UCSD-AML1 (cell line): ENCODE data around the gene PRELID1.
A peak's percentile ranks its signal among the peaks of the same experiment; 100 is the strongest.
"Not testable (repeated sequence)": the region's sequence is repeated elsewhere in the genome, so short reads cannot be mapped to it uniquely, and the experiment has no call there.

Experiments
- DNase-seq: peaks from one replicate; lab custom pipeline; 2025; ENCODE audit not compliant: unreplicated experiment; lab: John Stamatoyannopoulos, UW

PRELID1 gene

GRCh38 chr5:177299697-177300096, 3.9 kb upstream of the PRELID1 start:
- no peak for DNase-seq

- DNase-seq, result peak; percentile 88
Measured at GRCh38 chr5:177300236-177300880, 3.2 kb upstream of the PRELID1 start.

GRCh38 chr5:177300951-177301350, 2.6 kb upstream of the PRELID1 start:
- no peak for DNase-seq

GRCh38 chr5:177301503-177302165, 2.0 kb upstream of the PRELID1 start:
- DNase-seq, result no peak

- peak; percentile 59 for DNase-seq
Measured at GRCh38 chr5:177302354-177303110, 1.1 kb upstream of the PRELID1 start.

GRCh38 chr5:177303925-177304391, 359 bp downstream of the PRELID1 start:
- no peak for DNase-seq

- peak; percentile 41 for DNase-seq
Measured at GRCh38 chr5:177304392-177305119, 957 bp downstream of the PRELID1 start.

- not testable (repeated sequence) for DNase-seq
Measured at GRCh38 chr5:177306103-177306640, 2.6 kb downstream of the PRELID1 start.

GRCh38 chr5:177306674-177307543, 3.3 kb downstream of the PRELID1 start:
- peak; percentile 77 for DNase-seq

- DNase-seq, result peak; percentile 71
Measured at GRCh38 chr5:177307544-177308363, 4.2 kb downstream of the PRELID1 start.

- no peak for DNase-seq
Measured at GRCh38 chr5:177308740-177309139, 5.1 kb downstream of the PRELID1 start.

- peak; percentile 66 for DNase-seq
Measured at GRCh38 chr5:177309351-177310191, 6.0 kb downstream of the PRELID1 start.

- no peak for DNase-seq
Measured at GRCh38 chr5:177310332-177310731, 6.7 kb downstream of the PRELID1 start.

- peak; percentile 63 for DNase-seq
Measured at GRCh38 chr5:177310757-177311391, 7.3 kb downstream of the PRELID1 start.

GRCh38 chr5:177311392-177311722, 7.8 kb downstream of the PRELID1 start:
- DNase-seq, result no peak

GRCh38 chr5:177311723-177312648, 8.4 kb downstream of the PRELID1 start, which contains the start of gene MXD3:
MXD3 (minus strand) TSS chr5:177311898; CDS start chr5:177311830, 68 bp downstream.
- peak; percentile 96 for DNase-seq
